SH-SY5Y (cell line): ENCODE measurements around the gene CCDC60.

ENCODE experiments used
- GATA2 ChIP-seq: IDR thresholded peaks from 2 replicates; pipeline ENCODE4 v1.6.1; 2011; ENCODE audit warnings: mild to moderate bottlenecking, low read depth, low read length
- GATA3 ChIP-seq: IDR thresholded peaks from 2 replicates; pipeline ENCODE4 v1.6.1; 2011; ENCODE audit warnings: low read depth, mild to moderate bottlenecking, low read length, moderate library complexity

DNA sequence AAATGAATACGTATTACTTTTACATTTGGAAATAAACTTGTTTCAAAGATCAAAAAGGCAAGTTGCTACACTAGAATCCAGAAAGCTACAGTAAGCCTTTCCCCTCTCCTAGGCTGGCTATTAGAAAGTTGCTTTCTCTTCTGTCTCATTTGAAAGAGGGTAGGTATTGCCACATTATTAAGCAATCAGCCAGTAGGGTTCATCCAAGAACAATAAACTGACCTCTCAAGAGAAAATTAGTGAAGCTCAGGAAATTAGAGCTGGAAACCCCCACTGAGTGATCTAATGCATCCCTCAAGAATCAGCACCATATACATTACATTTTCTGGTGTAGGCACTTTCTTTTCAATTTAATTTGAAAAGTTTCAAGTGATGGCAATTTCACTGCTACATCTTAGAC, 254.6 kb downstream of the CCDC60 start:
- TF ChIP-seq GATA2 (no peak), GATA3 (no peak)
